ENCODE measurements around the gene NUP210.
A peak's percentile ranks its signal among the peaks of the same experiment; 100 is the strongest.

NUP210 gene

DNA sequence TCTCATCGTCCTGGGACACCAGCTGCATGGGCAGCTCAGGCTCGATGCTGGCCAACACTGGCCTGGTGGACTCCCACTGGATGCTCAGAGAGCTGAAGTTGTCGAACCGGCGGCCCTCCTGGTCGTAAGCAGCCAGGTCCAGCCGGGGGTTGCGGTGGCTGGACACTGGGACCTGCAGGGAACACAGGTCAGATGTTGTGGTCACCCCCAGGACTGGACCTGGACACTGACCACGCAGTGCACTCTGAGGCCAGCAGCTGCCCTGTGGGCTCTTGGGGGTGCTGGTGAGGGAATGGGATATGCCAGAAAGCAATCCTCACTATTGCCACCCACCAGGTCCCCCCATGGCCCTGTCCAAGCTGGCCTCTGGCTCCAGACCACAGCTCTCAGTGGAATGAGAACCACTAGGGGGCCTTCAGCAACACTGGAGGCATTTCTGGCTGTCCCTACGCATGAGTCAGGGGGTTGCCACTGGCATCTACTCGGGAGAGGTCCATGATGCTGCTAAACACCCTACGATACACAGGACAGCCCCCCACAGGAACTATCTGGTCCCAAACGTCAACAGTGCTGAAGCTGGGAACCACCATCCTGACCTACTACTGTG is 66.1 kb downstream of the NUP210 start:
- no peak for DNase-seq
- peak overlapping the region; percentile 87 for H3K27ac ChIP-seq (ENCODE audit: low read length)
- no peaks in the 10 kb centered on the region for H3K27me3 ChIP-seq (ENCODE audit: insufficient read depth, low read length, poor library complexity)
- peaks cover 10% of the 10 kb centered on the region; the same call in 1 of the 2 replicates for H4K20me1 ChIP-seq (ENCODE audit: insufficient read depth, low read length)
- no peaks in the 10 kb centered on the region for H3K9me3 ChIP-seq (ENCODE audit: insufficient read depth, low read length, severe bottlenecking)
- H2AFZ ChIP-seq (ENCODE audit: low read depth, low read length) = no peak overlapping the region
- peaks cover 91% of the 10 kb centered on the region for H3K36me3 ChIP-seq (ENCODE audit: insufficient read depth, low read length)
- ATAC-seq (ENCODE audit: insufficient read depth, low read depth) = no peak
- H3K4me3 ChIP-seq (ENCODE audit: low read depth in 1 of 2, low read length in 2 of 2) = no peak overlapping the region
- peaks cover 71% of the 10 kb centered on the region for H3K4me1 ChIP-seq (ENCODE audit: insufficient read depth, low read length)
- H3K79me2 ChIP-seq (ENCODE audit: insufficient read depth, low read length) = peaks cover 20% of the 10 kb centered on the region
- no peak overlapping the region for H3K4me2 ChIP-seq (ENCODE audit: insufficient read depth, low read length)
- H3K9ac ChIP-seq (ENCODE audit: low read depth, low read length) = peak overlapping the region; percentile 19; the same call in 1 of the 2 replicates
- TF ChIP-seq, protein P1, sequence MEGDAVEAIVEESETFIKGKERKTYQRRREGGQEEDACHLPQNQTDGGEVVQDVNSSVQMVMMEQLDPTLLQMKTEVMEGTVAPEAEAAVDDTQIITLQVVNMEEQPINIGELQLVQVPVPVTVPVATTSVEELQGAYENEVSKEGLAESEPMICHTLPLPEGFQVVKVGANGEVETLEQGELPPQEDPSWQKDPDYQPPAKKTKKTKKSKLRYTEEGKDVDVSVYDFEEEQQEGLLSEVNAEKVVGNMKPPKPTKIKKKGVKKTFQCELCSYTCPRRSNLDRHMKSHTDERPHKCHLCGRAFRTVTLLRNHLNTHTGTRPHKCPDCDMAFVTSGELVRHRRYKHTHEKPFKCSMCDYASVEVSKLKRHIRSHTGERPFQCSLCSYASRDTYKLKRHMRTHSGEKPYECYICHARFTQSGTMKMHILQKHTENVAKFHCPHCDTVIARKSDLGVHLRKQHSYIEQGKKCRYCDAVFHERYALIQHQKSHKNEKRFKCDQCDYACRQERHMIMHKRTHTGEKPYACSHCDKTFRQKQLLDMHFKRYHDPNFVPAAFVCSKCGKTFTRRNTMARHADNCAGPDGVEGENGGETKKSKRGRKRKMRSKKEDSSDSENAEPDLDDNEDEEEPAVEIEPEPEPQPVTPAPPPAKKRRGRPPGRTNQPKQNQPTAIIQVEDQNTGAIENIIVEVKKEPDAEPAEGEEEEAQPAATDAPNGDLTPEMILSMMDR (IDR thresholded peaks at IDR 0.05; ENCODE audit: borderline replicate concordance, extremely low read depth, low read length, poor library complexity, severe bottlenecking) = peak; percentile 40
- no peak for TF ChIP-seq EZH2 (IDR thresholded peaks at IDR 0.05; ENCODE audit: borderline replicate concordance, low read depth, low read length, severe bottlenecking)

DNA sequence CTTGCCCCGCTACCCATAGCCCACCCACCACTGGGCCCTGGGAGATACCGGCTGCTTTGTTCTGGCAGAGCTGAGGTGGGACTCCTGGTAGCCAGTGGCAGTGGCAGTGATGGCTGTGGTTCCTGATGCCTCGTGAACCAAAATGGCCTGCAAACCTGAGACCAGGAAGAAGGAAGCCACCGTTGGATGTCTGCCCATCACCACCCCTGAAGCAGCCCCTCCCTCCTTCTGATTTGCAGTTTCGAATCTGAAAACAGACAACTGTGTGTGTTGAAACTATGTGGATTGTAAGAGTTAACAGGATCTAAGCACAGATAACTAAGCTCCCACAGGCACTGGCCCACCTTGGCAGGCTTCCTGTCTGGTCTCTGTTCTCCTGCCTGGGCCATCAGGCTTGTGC is 66.6 kb downstream of the NUP210 start:
- H3K9me3 ChIP-seq (ENCODE audit: insufficient read depth, low read length, severe bottlenecking) = no peaks in the 10 kb centered on the region
- no peak overlapping the region for H3K4me3 ChIP-seq (ENCODE audit: low read depth in 1 of 2, low read length in 2 of 2)
- H3K4me2 ChIP-seq (ENCODE audit: insufficient read depth, low read length) = no peak overlapping the region
- H3K36me3 ChIP-seq (ENCODE audit: insufficient read depth, low read length) = peaks cover 85% of the 10 kb centered on the region
- no peak overlapping the region for H2AFZ ChIP-seq (ENCODE audit: low read depth, low read length)
- peak; percentile 25 for DNase-seq
- H3K9ac ChIP-seq (ENCODE audit: low read depth, low read length) = peak overlapping the region; percentile 19; the same call in 1 of the 2 replicates
- peaks cover 10% of the 10 kb centered on the region; the same call in 1 of the 2 replicates for H4K20me1 ChIP-seq (ENCODE audit: insufficient read depth, low read length)
- H3K27me3 ChIP-seq (ENCODE audit: insufficient read depth, low read length, poor library complexity) = no peaks in the 10 kb centered on the region
- peaks cover 20% of the 10 kb centered on the region for H3K79me2 ChIP-seq (ENCODE audit: insufficient read depth, low read length)
- no peak for ATAC-seq (ENCODE audit: insufficient read depth, low read depth)
- peak overlapping the region; percentile 87 for H3K27ac ChIP-seq (ENCODE audit: low read length)
- no peak for TF ChIP-seq EZH2 (IDR thresholded peaks at IDR 0.05; ENCODE audit: borderline replicate concordance, low read depth, low read length, severe bottlenecking)
- TF ChIP-seq, protein P1 (IDR thresholded peaks at IDR 0.05; ENCODE audit: borderline replicate concordance, extremely low read depth, low read length, poor library complexity, severe bottlenecking) = no peak
- H3K4me1 ChIP-seq (ENCODE audit: insufficient read depth, low read length) = peaks cover 76% of the 10 kb centered on the region

DNA sequence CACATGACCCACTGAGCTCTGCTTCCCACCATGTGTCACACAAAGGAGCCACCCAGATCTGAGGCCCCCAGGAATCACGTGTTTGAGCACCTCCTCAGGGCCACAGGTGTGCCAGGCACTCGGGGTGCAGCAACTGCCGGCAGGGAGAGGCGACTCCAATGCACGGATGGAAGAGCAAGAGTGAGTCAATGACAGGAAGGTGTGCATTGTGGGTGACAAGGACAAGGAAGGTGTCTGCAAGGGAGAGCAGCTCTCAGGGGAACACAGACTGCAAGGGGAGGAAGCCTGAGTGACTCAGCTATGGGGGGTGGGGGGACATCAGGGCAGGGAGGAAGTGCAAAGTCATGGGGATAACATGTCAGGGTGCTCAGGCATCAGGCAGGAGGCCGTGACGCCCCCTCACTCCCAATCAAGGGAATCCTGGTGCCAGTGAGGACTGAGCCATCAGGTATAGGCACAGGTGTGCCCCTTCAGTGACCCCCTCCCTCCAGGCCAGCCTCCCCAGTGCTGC is 67.4 kb downstream of the NUP210 start:
- Histone ChIP-seq H2AFZ (ENCODE audit: low read depth, low read length) (no peak overlapping the region), H3K27me3 (ENCODE audit: insufficient read depth, low read length, poor library complexity) (no peaks in the 10 kb centered on the region), H3K27ac (ENCODE audit: low read length) (peak overlapping the region; percentile 87), H3K4me3 (ENCODE audit: low read depth in 1 of 2, low read length in 2 of 2) (no peak overlapping the region), H3K9ac (ENCODE audit: low read depth, low read length) (peak overlapping the region; percentile 40), H4K20me1 (ENCODE audit: insufficient read depth, low read length) (peaks cover 12% of the 10 kb centered on the region; the same call in 1 of the 2 replicates), H3K4me1 (ENCODE audit: insufficient read depth, low read length) (peaks cover 85% of the 10 kb centered on the region), H3K4me2 (ENCODE audit: insufficient read depth, low read length) (peak overlapping the region; percentile 1; the same call in 1 of the 2 replicates), H3K36me3 (ENCODE audit: insufficient read depth, low read length) (peaks cover 82% of the 10 kb centered on the region), H3K79me2 (ENCODE audit: insufficient read depth, low read length) (peaks cover 20% of the 10 kb centered on the region), H3K9me3 (ENCODE audit: insufficient read depth, low read length, severe bottlenecking) (no peaks in the 10 kb centered on the region)
- TF ChIP-seq, protein P1 (IDR thresholded peaks at IDR 0.05; ENCODE audit: borderline replicate concordance, extremely low read depth, low read length, poor library complexity, severe bottlenecking) = no peak
- no peak for TF ChIP-seq EZH2 (IDR thresholded peaks at IDR 0.05; ENCODE audit: borderline replicate concordance, low read depth, low read length, severe bottlenecking)
- peak; percentile 78 for DNase-seq
- ATAC-seq (ENCODE audit: insufficient read depth, low read depth) = peak; percentile 53
